MM.1S (cell line): ENCODE measurements around the gene VEPH1.

ENCODE experiments used
- DNase-seq: peaks from one replicate; pipeline ENCODE4 v3.0.0-alpha.2; 2015
- H2AFZ ChIP-seq: fragments of 300-600 bp; sonication (generic); 2 replicates; pipeline ENCODE4 v1.6.0; 2016; ENCODE audit warnings: antibody characterized with exemption, low read length
- H3F3A ChIP-seq: fragments of 300-600 bp; sonication (generic); 2 replicates; pipeline ENCODE4 v1.6.1; 2016; ENCODE audit warnings: mild to moderate bottlenecking, antibody characterized with exemption, low read length, moderate library complexity, mixed read lengths; ENCODE audit not compliant: insufficient read depth
- H3K27ac ChIP-seq: fragments of 300-600 bp; sonication (generic); 2 replicates; pipeline ENCODE4 v1.5.1; 2016; ENCODE audit warnings: mild to moderate bottlenecking, low read length
- H3K27me3 ChIP-seq: fragments of 300-600 bp; sonication (generic); replicated peaks from 2 replicates; pipeline ENCODE4 v1.6.0; 2016; ENCODE audit warnings: low read length; ENCODE audit not compliant: insufficient read depth
- H3K36me3 ChIP-seq: fragments of 300-600 bp; sonication (generic); replicated peaks from 2 replicates; pipeline ENCODE4 v1.6.1; 2016; ENCODE audit warnings: mild to moderate bottlenecking, low read length, mixed read lengths; ENCODE audit not compliant: insufficient read depth
- H3K4me1 ChIP-seq: fragments of 300-600 bp; sonication (generic); 2 replicates; pipeline ENCODE4 v1.6.1; 2016; ENCODE audit warnings: low read length, mixed read lengths
- H3K4me2 ChIP-seq: fragments of 300-600 bp; sonication (generic); 2 replicates; pipeline ENCODE4 v1.6.0; 2016; ENCODE audit warnings: low read depth, low read length
- H3K4me3 ChIP-seq: fragments of 300-600 bp; sonication (generic); 2 replicates; pipeline ENCODE4 v1.5.1; 2016; ENCODE audit warnings: low read length, mixed read lengths
- H3K79me2 ChIP-seq: fragments of 300-600 bp; sonication (generic); 2 replicates; pipeline ENCODE4 v1.6.1; 2016; ENCODE audit warnings: mixed run types, low read length, mixed read lengths
- H3K9ac ChIP-seq: fragments of 300-600 bp; sonication (generic); 2 replicates; pipeline ENCODE4 v1.6.1; 2016; ENCODE audit warnings: low read length, mixed read lengths
- H3K9me2 ChIP-seq: fragments of 300-600 bp; sonication (generic); replicated peaks from 2 replicates; pipeline ENCODE4 v1.6.1; 2016; ENCODE audit warnings: mild to moderate bottlenecking, low read length, mixed read lengths; ENCODE audit not compliant: insufficient read depth
- H3K9me3 ChIP-seq: fragments of 300-600 bp; sonication (generic); replicated peaks from 2 replicates; pipeline ENCODE4 v1.6.1; 2016; ENCODE audit warnings: mild to moderate bottlenecking, low read length, mixed read lengths; ENCODE audit not compliant: insufficient read depth
- H4K20me1 ChIP-seq: fragments of 300-600 bp; sonication (generic); 2 replicates; pipeline ENCODE4 v1.6.1; 2016; ENCODE audit warnings: mild to moderate bottlenecking, low read length, moderate library complexity, mixed read lengths; ENCODE audit not compliant: insufficient read depth
- CTCF ChIP-seq: fragments of 300-600 bp; sonication (generic); IDR thresholded peaks from 2 replicates; pipeline ENCODE4 v1.5.1; 2016; ENCODE audit warnings: antibody characterized with exemption, low read length, mixed read lengths
- EZH2 ChIP-seq: fragments of 300-600 bp; sonication (generic); optimal IDR thresholded peaks from 2 replicates; pipeline ENCODE3; 2017; ENCODE audit warnings: low read depth, mild to moderate bottlenecking, antibody characterized with exemption, low read length, mixed read lengths
- EZH2phosphoT487 ChIP-seq: fragments of 300-600 bp; sonication (generic); IDR thresholded peaks from 2 replicates; pipeline ENCODE4 v1.6.1; 2018; ENCODE audit warnings: antibody characterized with exemption, low read length

Gene VEPH1

DNA sequence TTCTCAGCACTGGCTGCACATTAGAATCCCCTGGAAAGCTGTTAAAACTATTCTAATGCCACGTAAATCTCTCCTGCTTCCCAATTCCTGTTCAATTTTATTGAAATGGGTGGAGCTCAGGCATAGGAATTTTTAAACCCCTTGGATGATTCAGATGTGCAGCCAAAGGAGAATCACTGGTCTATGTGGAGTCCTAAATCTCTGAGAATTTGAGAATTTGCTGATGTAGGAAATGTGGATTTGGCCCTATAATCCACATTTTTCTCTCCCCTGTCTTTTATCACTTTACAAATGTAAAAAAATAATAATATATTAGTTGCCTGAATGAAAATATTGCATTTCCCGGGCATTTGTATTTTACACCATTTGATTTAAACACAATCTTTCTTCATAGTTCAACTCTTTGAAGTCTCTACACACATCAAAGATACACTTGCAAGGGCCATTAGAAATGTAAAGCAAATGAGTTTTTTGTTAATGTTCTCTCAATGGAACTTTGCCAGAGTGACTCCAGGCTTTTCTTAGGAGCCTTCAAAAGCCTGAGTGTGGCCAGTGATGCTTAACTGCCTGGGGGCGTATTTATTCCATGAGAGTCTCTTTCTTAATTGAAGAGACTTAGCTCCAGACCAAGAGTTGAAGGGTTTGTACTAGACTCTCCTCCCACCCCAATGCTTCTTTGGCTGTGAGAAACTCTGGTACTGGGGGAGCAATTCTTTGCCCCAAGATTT lies 115.3 kb downstream of the VEPH1 start:
- Histone ChIP-seq H3K36me3 (no peaks in the 10 kb centered on the region), H2AFZ (no peak overlapping the region), H3K9me3 (no peaks in the 10 kb centered on the region), H3K4me1 (no peaks in the 10 kb centered on the region), H3K4me2 (no peak overlapping the region), H3K9me2 (no peaks in the 10 kb centered on the region), H3K4me3 (no peak overlapping the region), H3K9ac (no peak overlapping the region), H3K27ac (no peak overlapping the region), H3F3A (no peaks in the 10 kb centered on the region), H3K27me3 (no peaks in the 10 kb centered on the region), H3K79me2 (no peaks in the 10 kb centered on the region), H4K20me1 (no peaks in the 10 kb centered on the region)
- no peak for DNase-seq
- TF ChIP-seq EZH2, result no peak
- TF ChIP-seq CTCF, result no peak
- no peak for TF ChIP-seq EZH2phosphoT487

DNA sequence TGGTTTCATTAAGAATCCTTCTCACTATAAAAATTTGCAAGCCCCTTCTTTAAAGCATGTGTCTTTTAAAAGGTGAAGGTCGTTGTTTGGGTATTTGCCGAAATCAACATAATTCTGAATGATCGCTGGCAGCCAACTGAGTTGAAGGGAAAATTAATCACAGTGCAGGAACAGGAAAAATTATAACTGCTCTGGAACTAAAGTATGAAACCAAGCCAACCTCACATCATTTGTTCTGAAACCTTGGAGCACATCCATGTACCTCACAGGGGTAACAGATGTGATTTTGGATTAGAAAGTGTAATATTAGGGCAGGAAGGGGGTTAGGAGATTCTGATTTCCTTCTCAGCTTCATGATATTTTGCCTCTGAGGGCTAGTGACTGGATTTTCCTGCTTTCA lies 118.7 kb downstream of the VEPH1 start:
- H3K4me1 ChIP-seq, result no peaks in the 10 kb centered on the region

DNA sequence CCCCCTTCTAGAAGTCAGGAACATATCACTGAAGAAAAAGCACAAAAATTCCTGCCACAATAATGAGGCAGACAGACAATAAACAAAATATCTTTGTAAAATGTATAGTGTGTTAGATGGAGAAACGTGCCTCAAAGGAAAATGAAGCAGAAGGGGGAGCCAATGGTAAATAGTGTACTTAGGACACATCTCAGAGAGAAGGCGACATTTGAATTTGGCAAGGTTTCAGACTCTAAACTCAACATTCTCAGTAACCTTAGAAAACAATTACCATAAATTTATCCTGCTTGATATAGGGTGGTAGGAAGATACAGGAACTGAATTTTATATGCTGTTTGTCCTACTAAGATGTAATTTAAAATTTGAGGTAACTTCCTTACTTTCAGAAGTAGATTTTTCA lies 119.2 kb downstream of the VEPH1 start:
- TF ChIP-seq EZH2 (no peak), CTCF (no peak), EZH2phosphoT487 (no peak)
- no peaks in the 10 kb centered on the region for H3F3A ChIP-seq
- H3K9me3 ChIP-seq, result no peaks in the 10 kb centered on the region
- H3K27ac ChIP-seq, result no peak overlapping the region
- no peaks in the 10 kb centered on the region for H3K79me2 ChIP-seq
- no peaks in the 10 kb centered on the region for H4K20me1 ChIP-seq
- no peak overlapping the region for H3K9ac ChIP-seq
- H3K9me2 ChIP-seq, result no peaks in the 10 kb centered on the region
- no peaks in the 10 kb centered on the region for H3K4me1 ChIP-seq
- no peaks in the 10 kb centered on the region for H3K36me3 ChIP-seq
- H2AFZ ChIP-seq, result no peak overlapping the region
- no peak overlapping the region for H3K4me2 ChIP-seq
- H3K27me3 ChIP-seq, result no peaks in the 10 kb centered on the region
- no peak for DNase-seq
- no peak overlapping the region for H3K4me3 ChIP-seq

More for the DNA sequence above, 118.7 kb downstream of the VEPH1 start:
- H3F3A ChIP-seq, result no peaks in the 10 kb centered on the region
- TF ChIP-seq CTCF, result no peak
- TF ChIP-seq EZH2, result no peak
- TF ChIP-seq EZH2phosphoT487, result no peak
- H3K27me3 ChIP-seq, result no peaks in the 10 kb centered on the region
- no peaks in the 10 kb centered on the region for H3K9me2 ChIP-seq
- H3K27ac ChIP-seq, result no peak overlapping the region
- no peaks in the 10 kb centered on the region for H4K20me1 ChIP-seq
- no peak overlapping the region for H3K4me2 ChIP-seq
- no peak for DNase-seq
- H3K79me2 ChIP-seq, result no peaks in the 10 kb centered on the region
- no peaks in the 10 kb centered on the region for H3K36me3 ChIP-seq
- H2AFZ ChIP-seq, result no peak overlapping the region
- no peak overlapping the region for H3K4me3 ChIP-seq
- no peaks in the 10 kb centered on the region for H3K9me3 ChIP-seq
- H3K9ac ChIP-seq, result no peak overlapping the region
